Measurements from ENCODE around the gene RECK.
"Not testable (repeated sequence)": the region's sequence is repeated elsewhere in the genome, so short reads cannot be mapped to it uniquely, and the experiment has no call there.

Gene RECK

GRCh38 chr9:36074870-36075532 is 38.3 kb downstream of the RECK start:
- no peak for DNase-seq

GRCh38 chr9:36078051-36078450 is 41.3 kb downstream of the RECK start:
- DNase-seq, result no peak

- DNase-seq, result no peak
Observed at GRCh38 chr9:36080519-36080918, 43.8 kb downstream of the RECK start.

- DNase-seq, result no peak
Observed at GRCh38 chr9:36082931-36083330, 46.2 kb downstream of the RECK start.

GRCh38 chr9:36086442-36086841 is 49.7 kb downstream of the RECK start:
- DNase-seq, result no peak

- DNase-seq, result not testable (repeated sequence)
Observed at GRCh38 chr9:36087054-36087453, 50.3 kb downstream of the RECK start.

- no peak for DNase-seq
Observed at GRCh38 chr9:36088020-36088419, 51.3 kb downstream of the RECK start.

GRCh38 chr9:36091026-36091953 is 54.6 kb downstream of the RECK start:
- DNase-seq, result no peak

GRCh38 chr9:36092014-36092413 is 55.3 kb downstream of the RECK start:
- DNase-seq, result no peak

- peak; percentile 62 for DNase-seq
Observed at GRCh38 chr9:36092509-36093215, 55.9 kb downstream of the RECK start.

GRCh38 chr9:36093384-36093783 is 56.7 kb downstream of the RECK start:
- DNase-seq, result no peak

- DNase-seq, result no peak
Observed at GRCh38 chr9:36099718-36100117, 63.0 kb downstream of the RECK start.

- DNase-seq, result no peak
Observed at GRCh38 chr9:36100532-36100931, 63.8 kb downstream of the RECK start.

GRCh38 chr9:36101916-36102741 is 65.4 kb downstream of the RECK start:
- no peak for DNase-seq

- DNase-seq, result peak; percentile 87
Observed at GRCh38 chr9:36102742-36103495, 66.2 kb downstream of the RECK start.

GRCh38 chr9:36109071-36109470 is 72.4 kb downstream of the RECK start:
- DNase-seq, result no peak

GRCh38 chr9:36110434-36110833 is 73.7 kb downstream of the RECK start:
- DNase-seq, result no peak

GRCh38 chr9:36112516-36112915 is 75.8 kb downstream of the RECK start:
- DNase-seq, result no peak

- no peak for DNase-seq
Observed at GRCh38 chr9:36113999-36114398, 77.3 kb downstream of the RECK start.

- no peak for DNase-seq
Observed at GRCh38 chr9:36116593-36116992, 79.9 kb downstream of the RECK start.

GRCh38 chr9:36118201-36118600 is 81.5 kb downstream of the RECK start:
- DNase-seq, result no peak

- DNase-seq, result no peak
Observed at GRCh38 chr9:36118706-36119105, 82.0 kb downstream of the RECK start.

All from CD4-positive, alpha-beta T cell treated with Interleukin-12 subunit alpha and Interleukin-12 subunit beta, for 1 hour (primary cell).